HG03108 (cell line): ENCODE measurements around the gene PSMB11.

Experiments
- ATAC-seq: cut with Tn5 transposase; IDR thresholded peaks from one replicate; pipeline ENCODE4 v1.9.1; 2021; ENCODE audit warnings: moderate library complexity; ENCODE audit not compliant: unreplicated experiment

Gene PSMB11

GRCh38 chr14:23040100-23040499, 1.9 kb upstream of the PSMB11 start:
- ATAC-seq: no peak

- no peak for ATAC-seq
Observed at GRCh38 chr14:23041729-23042128, 283 bp upstream of the PSMB11 start.

- no peak for ATAC-seq
Observed at GRCh38 chr14:23043145-23043544, 1.1 kb downstream of the PSMB11 start.

GRCh38 chr14:23043754-23044153, 1.7 kb downstream of the PSMB11 start:
- no peak for ATAC-seq

GRCh38 chr14:23044840-23045239, 2.8 kb downstream of the PSMB11 start:
- no peak for ATAC-seq

GRCh38 chr14:23045419-23046357, 3.7 kb downstream of the PSMB11 start:
- no peak for ATAC-seq

- ATAC-seq: no peak
Observed at GRCh38 chr14:23047034-23047634, 5.1 kb downstream of the PSMB11 start.

GRCh38 chr14:23047751-23048693, 6.0 kb downstream of the PSMB11 start:
- ATAC-seq: no peak

- no peak for ATAC-seq
Observed at GRCh38 chr14:23049011-23049410, 7.0 kb downstream of the PSMB11 start.

GRCh38 chr14:23051141-23052057, 9.4 kb downstream of the PSMB11 start:
- ATAC-seq: no peak

- ATAC-seq: no peak
Observed at GRCh38 chr14:23052182-23052623, 10.2 kb downstream of the PSMB11 start.

GRCh38 chr14:23052671-23053070, 10.7 kb downstream of the PSMB11 start:
- ATAC-seq: no peak

GRCh38 chr14:23053426-23053825, 11.4 kb downstream of the PSMB11 start:
- no peak for ATAC-seq

- no peak for ATAC-seq
Observed at GRCh38 chr14:23054000-23054811, 12.2 kb downstream of the PSMB11 start.

GRCh38 chr14:23055147-23055550, 13.1 kb downstream of the PSMB11 start:
- no peak for ATAC-seq

- ATAC-seq: no peak
Observed at GRCh38 chr14:23055621-23056144, 13.7 kb downstream of the PSMB11 start.

- ATAC-seq: peak; percentile 43
Observed at GRCh38 chr14:23056145-23056955, 14.3 kb downstream of the PSMB11 start.
